Fibroblast of upper back skin (primary cell): ENCODE results near the gene PPL.
A peak's percentile ranks its signal among the peaks of the same experiment; 100 is the strongest.

Experiments used
- DNase-seq: peaks from one replicate; pipeline ENCODE4 v3.0.0-alpha.2; 2013

Gene PPL

GRCh38 chr16:4883501-4883900 is 53.4 kb downstream of the PPL start:
- DNase-seq: no peak

GRCh38 chr16:4882633-4883285 is 54.2 kb downstream of the PPL start:
- peak; percentile 62 for DNase-seq

GRCh38 chr16:4882000-4882632 is 54.8 kb downstream of the PPL start:
- peak; percentile 56 for DNase-seq

GRCh38 chr16:4880006-4880580 is 56.9 kb downstream of the PPL start:
- no peak for DNase-seq

- peak; percentile 9 for DNase-seq
Measured at GRCh38 chr16:4879049-4879448, 57.9 kb downstream of the PPL start.

GRCh38 chr16:4877380-4877685 is 59.6 kb downstream of the PPL start:
- DNase-seq: no peak

- DNase-seq: no peak
Measured at GRCh38 chr16:4876646-4877379, 60.1 kb downstream of the PPL start.

- DNase-seq: no peak
Measured at GRCh38 chr16:4874666-4875065, 62.3 kb downstream of the PPL start.

GRCh38 chr16:4873091-4873490 is 63.9 kb downstream of the PPL start:
- DNase-seq: no peak

GRCh38 chr16:4871071-4871470 is 65.9 kb downstream of the PPL start:
- DNase-seq: no peak

GRCh38 chr16:4870138-4870671 is 66.7 kb downstream of the PPL start:
- no peak for DNase-seq

GRCh38 chr16:4869147-4869805 is 67.7 kb downstream of the PPL start:
- no peak for DNase-seq

GRCh38 chr16:4868535-4868934 is 68.4 kb downstream of the PPL start:
- DNase-seq: no peak

GRCh38 chr16:4868026-4868425 is 68.9 kb downstream of the PPL start:
- no peak for DNase-seq

GRCh38 chr16:4866586-4866985 is 70.4 kb downstream of the PPL start:
- no peak for DNase-seq

GRCh38 chr16:4865231-4865860 is 71.6 kb downstream of the PPL start:
- no peak for DNase-seq

GRCh38 chr16:4864728-4865127 is 72.2 kb downstream of the PPL start:
- DNase-seq: no peak

- DNase-seq: no peak
Measured at GRCh38 chr16:4862639-4863038, 74.3 kb downstream of the PPL start.

GRCh38 chr16:4860727-4861342 is 76.1 kb downstream of the PPL start:
- DNase-seq: no peak

- DNase-seq: no peak
Measured at GRCh38 chr16:4859900-4860255, 77.1 kb downstream of the PPL start.

- DNase-seq: no peak
Measured at GRCh38 chr16:4859190-4859899, 77.6 kb downstream of the PPL start.

- no peak for DNase-seq
Measured at GRCh38 chr16:4855804-4856203, 81.1 kb downstream of the PPL start.
